Transverse colon (tissue), 3 donors: ENCODE data around the gene IDS.
A peak's percentile ranks its signal among the peaks of the same experiment; 100 is the strongest.

Source experiments
- POLR2A ChIP-seq: fragments of 450-650 bp; IDR thresholded peaks from one replicate; pipeline ENCODE4 v1.6.1; 2016; ENCODE audit warnings: antibody characterized with exemption, mild to moderate bottlenecking, moderate library complexity
- TF ChIP-seq, protein P1 (sequence below), 5 experiments: fragments of 200-600 bp in 3 of 5; fragments of 450-650 bp in 2 of 5; sonication (generic) in 3 of 5; IDR thresholded peaks; 1 replicate in 2 of 5; 2 replicates in 3 of 5; pipeline ENCODE4 v1.5.1; 2016 to 2017; ENCODE audit warnings: antibody characterized with exemption in 5 of 5, inconsistent platforms in 3 of 5, mild to moderate bottlenecking in 2 of 5, moderate library complexity in 1 of 5

DNA sequence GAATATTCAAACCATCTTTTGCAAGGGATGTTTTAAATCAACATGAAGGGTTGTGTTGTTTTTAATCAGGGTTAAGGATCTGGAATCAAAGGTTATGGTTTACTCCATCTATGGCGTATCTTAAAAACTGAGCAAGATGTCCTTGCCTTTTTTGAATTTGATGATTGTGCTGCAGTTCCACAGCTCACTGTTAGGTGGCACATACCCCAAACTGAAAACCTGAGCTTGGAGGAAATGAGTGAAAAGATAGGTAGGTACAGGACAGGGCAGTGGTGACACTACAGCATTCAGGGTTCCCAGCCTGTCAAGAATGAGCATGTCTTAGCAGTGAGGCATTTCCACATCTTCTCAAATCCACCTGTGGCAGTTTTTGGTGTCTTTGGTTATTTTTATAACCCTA, 22.6 kb upstream of the IDS start:
- TF ChIP-seq, protein P1, sequence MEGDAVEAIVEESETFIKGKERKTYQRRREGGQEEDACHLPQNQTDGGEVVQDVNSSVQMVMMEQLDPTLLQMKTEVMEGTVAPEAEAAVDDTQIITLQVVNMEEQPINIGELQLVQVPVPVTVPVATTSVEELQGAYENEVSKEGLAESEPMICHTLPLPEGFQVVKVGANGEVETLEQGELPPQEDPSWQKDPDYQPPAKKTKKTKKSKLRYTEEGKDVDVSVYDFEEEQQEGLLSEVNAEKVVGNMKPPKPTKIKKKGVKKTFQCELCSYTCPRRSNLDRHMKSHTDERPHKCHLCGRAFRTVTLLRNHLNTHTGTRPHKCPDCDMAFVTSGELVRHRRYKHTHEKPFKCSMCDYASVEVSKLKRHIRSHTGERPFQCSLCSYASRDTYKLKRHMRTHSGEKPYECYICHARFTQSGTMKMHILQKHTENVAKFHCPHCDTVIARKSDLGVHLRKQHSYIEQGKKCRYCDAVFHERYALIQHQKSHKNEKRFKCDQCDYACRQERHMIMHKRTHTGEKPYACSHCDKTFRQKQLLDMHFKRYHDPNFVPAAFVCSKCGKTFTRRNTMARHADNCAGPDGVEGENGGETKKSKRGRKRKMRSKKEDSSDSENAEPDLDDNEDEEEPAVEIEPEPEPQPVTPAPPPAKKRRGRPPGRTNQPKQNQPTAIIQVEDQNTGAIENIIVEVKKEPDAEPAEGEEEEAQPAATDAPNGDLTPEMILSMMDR (IDR thresholded peaks at IDR 0.05) = peak; percentile 37 to 51 (median 39)
- TF ChIP-seq POLR2A = no peak
